CD4-positive, alpha-beta T cell treated with Interleukin-4 for 4 hours (primary cell): Measurements from ENCODE around the gene GALNT1.

ENCODE experiments used
- DNase-seq: peaks from one replicate; pipeline ENCODE4 v3.0.0-alpha.2; 2020

Gene GALNT1

GRCh38 chr18:35619464-35619863, 37.9 kb downstream of the GALNT1 start:
- no peak for DNase-seq

DNA sequence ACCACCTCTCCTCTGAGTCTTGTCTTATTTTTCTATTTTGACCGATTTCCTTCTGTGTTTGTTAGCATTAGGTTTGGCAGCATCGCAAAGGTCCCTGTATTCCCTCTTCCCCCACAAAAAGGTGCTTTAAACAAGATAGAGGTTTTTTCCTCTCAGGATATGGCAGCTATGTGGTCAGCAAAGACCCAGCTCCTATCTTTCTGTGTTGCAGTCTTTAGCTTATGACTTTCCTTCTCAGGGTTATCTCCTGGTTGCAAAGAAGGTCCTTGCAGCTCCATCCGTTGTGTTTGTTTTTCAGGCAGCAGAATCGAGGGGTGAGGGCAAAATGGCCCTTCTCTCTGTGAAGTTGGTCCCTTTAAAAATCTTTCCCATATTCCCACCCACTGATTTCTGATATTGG, 38.4 kb downstream of the GALNT1 start:
- DNase-seq = no peak

GRCh38 chr18:35620765-35621164, 39.2 kb downstream of the GALNT1 start:
- no peak for DNase-seq

GRCh38 chr18:35623255-35623654, 41.7 kb downstream of the GALNT1 start:
- no peak for DNase-seq

DNA sequence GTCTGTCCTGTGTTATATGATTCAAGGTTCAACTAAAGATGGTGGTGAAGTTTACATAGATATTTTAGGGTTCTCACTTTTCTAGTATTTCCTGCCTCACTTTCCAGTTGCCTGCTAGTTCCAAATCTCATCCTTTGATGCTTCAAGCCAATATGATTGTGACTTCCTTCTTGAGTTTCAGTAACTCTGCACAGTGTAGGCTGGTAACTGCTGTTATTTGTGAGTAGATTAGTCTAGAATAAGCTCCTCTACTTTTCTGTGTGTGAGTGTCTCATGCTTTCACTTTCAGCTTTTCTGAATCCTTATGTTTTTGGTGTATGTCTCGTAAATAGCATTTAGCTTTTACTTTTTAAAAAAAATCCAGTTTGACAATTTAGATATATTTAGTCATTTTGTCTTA, 42.6 kb downstream of the GALNT1 start:
- DNase-seq = no peak

DNA sequence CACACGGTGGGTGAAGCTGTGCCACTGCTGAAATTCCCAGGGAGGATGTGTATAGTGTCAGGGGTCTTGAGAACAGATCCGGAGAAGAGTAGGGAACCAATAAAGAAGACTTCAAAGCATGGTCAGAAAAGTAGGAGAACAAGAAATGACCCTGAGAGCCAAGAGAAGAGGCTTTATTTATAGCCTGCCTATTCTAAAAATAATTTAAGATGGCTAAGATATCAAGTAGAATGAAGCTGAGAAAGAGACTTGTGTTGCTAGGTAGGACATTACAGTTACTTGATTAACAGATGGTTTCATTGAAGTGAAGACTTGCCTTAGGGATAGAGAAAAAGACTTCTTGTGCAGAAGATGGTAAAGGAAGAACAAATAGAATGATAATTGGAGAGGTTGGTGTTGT, 43.7 kb downstream of the GALNT1 start:
- DNase-seq = no peak

DNA sequence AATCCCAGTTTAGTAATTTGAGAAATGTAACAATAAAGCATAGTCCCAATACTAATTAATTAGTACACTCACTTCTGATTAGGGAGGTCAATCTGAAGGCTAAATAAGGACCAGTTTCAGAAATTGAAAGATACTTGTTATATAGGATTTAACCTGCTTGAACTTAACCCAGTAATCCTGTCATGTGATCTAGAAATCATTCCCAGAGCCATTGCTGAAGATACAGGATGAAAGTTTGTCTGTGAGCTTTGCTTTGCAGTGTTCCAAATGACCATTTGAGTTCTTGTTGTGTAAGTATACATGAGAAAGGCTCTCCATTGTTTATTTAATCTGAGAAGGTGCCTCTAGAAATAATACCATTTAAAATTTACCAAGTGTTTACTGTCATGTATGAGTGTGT, 52.2 kb downstream of the GALNT1 start:
- no peak for DNase-seq

- no peak for DNase-seq
These were observed 52.8 kb downstream of the GALNT1 start for GRCh38 chr18:35634323-35634722.

DNA sequence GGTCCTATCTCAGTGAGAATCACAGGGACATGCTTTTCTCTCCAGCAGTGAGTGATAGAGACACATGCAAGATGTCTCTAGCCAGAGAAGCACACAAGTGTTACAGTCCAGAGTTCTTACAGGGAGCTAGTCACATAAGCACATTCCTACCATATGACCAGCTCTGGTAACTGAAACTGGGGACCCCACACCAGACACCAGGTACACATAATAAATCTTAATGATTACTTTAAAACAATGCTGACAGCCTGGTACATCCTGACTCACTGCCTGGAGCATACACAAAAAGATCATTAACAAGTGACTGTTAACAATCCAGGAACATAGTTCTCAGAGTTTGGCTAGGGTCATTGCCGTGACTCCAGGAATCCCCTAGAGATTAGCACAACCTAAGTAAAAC, 53.6 kb downstream of the GALNT1 start:
- no peak for DNase-seq

DNA sequence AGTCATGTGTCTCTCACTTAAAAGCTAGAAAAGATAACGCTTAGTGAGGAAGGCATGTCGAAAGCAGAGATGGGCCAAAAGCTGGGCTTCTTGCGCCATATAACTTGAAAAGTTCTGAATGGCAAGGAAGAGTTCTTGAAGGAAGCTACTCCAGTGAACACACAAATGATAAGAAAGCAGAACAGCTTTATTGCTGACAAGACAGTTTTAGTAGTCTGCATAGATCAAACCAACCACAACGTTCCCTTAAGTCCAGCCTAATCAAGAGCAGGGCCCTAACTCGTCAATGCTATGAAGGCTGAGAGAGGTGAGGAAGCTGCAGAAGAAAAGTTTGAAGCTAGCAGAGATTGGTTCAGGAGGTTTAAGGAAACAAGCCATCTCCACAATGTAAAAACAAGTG, 55.7 kb downstream of the GALNT1 start:
- no peak for DNase-seq

DNA sequence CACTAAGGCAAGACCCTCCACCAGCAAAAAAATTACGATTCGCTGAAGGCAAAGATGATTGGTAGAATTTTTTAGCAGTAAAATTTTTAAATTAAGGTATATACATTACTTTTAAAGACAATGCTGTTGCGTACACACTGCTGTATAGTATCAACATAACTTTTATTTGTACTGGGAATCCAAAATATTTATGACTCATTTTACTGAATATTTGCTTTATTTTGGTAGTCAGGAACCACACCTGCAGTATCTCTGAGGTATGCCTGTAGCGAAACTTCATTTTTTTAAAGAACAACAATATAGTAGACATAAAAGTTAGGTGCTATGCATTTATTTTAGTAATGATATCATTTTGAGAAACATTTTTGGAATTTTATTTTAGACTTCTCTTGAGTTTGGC, 57.8 kb downstream of the GALNT1 start:
- DNase-seq = no peak

- DNase-seq = no peak
These were observed 59.9 kb downstream of the GALNT1 start for GRCh38 chr18:35641467-35641866.

DNA sequence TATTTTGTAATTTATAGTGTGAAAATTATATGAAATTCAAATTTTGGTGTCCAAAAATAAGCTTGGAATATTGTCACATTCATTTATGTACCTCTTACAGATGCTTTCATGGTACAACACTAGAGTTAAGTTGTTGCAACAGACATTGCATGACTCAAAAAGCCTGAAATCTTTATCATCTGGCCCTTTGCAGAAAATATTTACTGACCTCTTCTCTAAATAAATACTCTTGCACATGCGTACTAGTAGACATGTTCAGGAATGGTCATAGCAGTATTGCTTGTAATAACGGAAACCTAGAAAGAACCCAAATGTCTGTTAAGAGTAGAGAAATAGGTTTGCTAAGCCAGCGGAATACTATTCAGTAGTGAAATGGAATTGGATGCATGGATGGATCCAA, 60.4 kb downstream of the GALNT1 start:
- DNase-seq = no peak

- no peak for DNase-seq
These were observed 61.3 kb downstream of the GALNT1 start for GRCh38 chr18:35642802-35643201.

DNA sequence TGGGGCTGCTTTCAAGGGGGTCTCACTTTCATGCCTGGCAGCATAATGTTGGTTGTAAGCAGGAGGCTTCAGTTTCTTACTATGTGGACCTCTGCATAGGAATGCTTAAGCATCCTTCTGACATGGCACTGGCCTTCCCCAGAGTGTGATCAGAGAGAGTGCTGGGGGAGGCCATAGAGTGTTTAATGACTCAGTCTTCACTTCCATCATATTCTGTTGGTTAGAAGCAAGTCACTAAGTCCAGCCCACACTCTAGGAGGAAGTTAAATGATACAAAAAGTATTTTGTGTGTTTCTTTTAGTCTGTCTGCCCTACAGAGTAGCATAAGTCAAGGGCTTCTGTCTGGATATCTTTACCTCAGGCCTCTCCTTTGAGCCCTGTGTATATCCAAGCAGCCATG, 64.9 kb downstream of the GALNT1 start:
- DNase-seq = no peak

DNA sequence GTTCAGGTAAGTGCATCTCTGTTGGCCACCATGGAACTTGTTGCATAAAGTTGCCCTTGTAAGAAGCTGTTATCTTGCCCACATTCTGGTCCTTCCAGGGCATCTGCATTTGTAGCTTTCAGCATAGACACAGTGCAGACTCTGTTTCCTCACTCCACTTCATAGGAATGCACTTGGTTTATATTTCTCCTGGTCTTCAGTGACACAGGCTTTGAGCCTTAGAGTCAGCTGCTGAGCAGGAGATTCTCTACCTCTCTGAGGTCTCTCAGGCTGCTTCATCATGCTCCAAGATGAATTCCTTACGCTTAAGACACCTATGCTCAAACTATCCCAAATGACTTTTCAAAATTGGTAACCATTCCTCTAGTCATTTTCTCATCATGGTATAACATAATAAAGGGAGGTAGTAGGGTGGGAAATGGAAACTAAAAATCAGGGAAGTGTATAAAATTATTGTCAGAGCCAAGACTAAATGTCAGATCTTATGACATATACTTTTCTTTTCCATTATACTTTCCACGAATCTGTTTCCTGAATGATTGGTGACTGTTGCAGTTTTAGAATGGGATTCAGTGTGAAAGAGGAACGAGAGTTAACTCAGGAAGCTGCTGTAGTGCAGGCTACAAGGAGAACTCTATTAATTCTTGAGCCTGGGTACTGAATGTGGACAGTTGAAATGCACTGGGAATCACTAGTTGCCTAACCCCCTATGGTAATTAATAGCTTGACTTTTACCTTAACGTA, 72.0 kb downstream of the GALNT1 start:
- DNase-seq = no peak

DNA sequence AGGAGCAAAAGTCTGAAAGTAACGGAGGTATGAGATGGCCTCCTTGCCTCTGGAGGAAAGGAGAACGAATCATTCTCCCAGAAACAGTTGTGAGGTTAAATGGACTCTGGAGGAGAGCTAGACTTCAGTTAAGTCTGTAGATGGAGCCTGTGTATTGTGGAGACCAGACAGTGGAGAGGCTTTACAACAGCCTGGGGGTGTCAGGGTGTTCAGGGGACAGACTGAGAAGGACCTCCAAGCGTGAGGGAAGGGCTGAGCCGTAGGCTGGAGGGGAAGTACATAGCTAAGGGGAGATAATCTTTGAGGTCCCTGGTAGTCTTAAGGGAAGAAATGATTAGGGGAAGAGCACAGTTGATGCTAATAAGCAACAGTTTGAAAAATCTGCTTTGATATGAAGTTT, 76.6 kb downstream of the GALNT1 start:
- DNase-seq = no peak

GRCh38 chr18:35661483-35662146, 80.1 kb downstream of the GALNT1 start:
- DNase-seq = no peak

GRCh38 chr18:35662293-35663062, 80.9 kb downstream of the GALNT1 start:
- DNase-seq = no peak

- no peak for DNase-seq
These were observed 90.5 kb downstream of the GALNT1 start for GRCh38 chr18:35671966-35672603.

- DNase-seq = no peak
These were observed 91.4 kb downstream of the GALNT1 start for GRCh38 chr18:35672897-35673296.

- DNase-seq = no peak
These were observed 92.1 kb downstream of the GALNT1 start for GRCh38 chr18:35673682-35674081.

DNA sequence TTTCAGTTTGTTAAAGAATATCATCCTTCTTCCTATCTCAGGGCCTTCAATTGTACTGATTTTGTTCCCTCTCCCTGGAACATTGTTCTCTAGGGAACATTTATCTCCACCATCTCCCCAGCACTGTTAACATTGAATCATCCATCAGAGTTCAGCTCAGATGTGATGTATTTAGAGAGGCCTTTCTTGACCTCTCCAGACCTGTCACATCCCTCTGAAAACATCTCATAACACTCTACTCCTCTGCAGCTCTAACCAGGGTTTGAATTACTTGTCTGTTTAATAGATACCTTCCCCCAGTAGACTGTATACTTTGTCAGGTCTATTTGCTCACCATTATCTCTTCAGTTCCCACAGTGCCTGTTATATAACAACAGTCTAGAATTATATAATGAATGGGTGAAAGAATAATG, 98.6 kb downstream of the GALNT1 start:
- no peak for DNase-seq
